GM10847 (cell line): ENCODE data around the gene CGB1.
"Not testable (repeated sequence)": the region's sequence is repeated elsewhere in the genome, so short reads cannot be mapped to it uniquely, and the experiment has no call there.

Experiments
- POLR2A ChIP-seq: IDR thresholded peaks from 2 replicates; pipeline ENCODE4 v1.6.1; 2011; ENCODE audit not compliant: insufficient read length; ENCODE audit errors: extremely low read depth

CGB1 gene

DNA sequence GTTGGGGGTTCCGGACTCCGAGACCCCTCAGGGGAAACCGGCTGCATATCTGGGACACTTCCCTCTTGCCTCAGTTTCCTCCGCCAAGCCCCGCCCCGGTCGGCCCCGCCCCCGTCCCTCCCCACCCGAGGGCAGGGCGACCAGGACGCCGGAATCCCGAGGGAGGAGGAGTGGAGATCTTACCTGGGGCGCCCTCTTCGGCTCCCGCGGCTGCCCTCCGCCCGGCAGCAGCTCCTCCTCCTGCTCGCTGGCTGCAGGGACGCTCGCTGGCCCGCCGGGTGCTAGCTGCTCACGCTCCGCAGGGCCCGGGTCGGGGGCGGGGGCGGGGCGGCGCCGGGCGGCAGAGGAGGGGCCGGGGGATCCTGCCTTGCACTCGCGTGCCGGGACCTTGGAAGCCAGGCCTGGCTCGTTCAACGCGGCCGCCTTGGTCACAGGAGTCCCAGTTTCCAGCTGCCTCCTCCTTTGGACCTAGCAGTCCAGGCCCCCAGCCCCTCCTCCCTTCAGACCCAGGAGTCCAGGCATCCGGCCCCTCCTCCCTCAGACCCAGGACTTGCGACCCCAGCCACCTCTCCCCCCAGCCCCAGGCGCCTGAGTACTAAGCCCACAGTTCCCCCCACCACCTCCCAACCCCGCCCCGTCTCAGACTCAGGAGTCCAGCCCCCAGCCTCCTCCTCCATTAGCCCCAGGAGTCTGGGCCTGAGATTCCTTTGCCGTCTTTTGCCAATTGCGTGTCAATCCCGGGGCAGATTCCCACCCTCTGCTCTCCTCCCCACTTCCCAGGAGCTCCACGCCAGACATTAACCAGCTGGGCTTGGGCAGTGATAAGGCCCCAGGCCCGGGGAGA is 28.3 kb upstream of the CGB1 start, which contains the start of gene NTF4:
TSS of gene NTF4 (minus strand) at position 51 of the 844 bp plus-strand sequence. CDS start 2,821 bp downstream, outside the sequence.
- no peak for TF ChIP-seq POLR2A

DNA sequence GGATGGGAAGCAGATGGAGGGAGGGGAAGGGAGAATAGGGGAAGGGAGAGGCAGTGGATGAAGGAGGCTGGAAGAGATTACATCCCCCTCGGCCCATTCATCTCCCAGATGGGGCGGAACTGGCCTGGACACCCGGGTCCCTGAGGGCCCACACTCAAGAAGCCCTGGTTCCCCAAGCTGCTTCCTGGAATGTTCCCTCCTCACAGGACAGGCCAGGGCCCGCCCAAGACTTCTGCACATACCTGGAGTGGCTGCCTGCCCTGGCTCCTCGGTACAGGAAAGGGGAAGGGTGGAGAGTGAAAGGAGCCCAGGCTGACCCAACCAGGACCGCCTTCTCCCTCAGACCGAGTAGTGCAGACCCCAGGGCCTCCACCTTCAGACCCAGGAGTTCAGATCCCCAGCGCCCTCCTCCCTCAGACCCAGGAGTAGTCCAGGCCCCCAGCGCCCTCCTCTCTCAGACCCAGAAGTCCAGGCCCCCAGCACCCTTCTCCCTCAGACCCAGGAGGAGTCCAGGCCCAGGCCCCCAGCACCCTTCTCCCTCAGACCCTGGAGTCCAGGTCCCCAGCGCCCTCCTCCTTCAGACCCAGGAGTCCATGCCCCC is 27.4 kb upstream of the CGB1 start:
- no peak for TF ChIP-seq POLR2A

DNA sequence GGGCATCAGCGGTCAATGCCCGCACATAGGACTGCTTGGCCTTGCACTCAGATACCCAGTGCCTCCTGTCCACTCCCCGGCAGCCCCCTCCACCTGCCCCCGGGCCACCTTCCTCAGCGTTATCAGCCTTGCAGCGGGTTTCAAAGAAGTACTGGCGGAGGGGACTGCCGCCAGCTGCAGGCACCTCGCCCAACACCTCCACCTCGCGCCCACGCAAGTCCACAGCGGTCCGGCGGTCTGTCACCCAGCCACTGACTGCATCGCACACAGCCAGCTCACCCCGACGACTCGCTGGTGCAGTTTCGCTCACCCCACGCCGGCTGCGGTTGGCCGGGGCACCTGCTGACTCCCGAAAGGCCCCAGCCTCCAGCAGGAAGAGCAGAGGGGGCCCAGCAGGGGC is 24.8 kb upstream of the CGB1 start:
- no peak for TF ChIP-seq POLR2A

DNA sequence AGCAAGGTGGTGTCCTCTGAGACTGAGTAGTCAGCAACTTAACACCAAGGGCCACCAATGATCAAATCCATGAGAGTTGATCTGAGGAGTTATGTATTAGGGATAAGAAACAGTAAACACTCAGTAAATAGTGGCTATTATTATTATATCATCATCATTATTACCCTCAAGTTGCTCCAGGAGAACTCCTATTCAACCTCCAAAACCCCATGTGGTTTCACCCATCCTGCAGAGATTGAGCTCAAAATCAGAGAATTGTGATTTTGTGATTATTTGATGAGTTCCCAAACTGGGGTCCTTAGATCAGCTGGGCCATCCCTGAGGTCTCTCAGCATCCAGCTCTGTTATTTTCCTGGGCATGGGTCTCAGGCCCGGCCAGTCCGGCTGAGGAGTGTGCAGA is 24.3 kb upstream of the CGB1 start:
- no peak for TF ChIP-seq POLR2A

DNA sequence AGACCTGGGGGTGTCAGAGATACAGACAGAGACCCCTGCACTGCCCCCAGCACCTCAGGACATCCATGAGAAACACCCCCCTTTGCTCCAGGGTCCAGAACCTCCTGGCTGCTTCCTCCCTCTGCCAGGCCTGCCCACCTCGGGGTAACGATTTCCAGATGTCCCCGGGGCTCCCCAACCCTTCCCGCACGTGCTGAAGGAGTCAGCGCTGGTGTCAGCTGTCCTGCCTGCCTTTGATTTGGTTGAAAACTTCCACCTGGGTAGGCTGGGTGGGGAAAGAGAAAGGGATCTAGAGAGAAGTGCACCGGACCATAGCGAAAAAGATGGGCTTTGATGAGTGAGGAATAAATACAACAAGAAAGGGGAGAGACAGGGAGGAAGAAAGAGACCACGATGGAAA is 22.4 kb upstream of the CGB1 start:
- no peak for TF ChIP-seq POLR2A

DNA sequence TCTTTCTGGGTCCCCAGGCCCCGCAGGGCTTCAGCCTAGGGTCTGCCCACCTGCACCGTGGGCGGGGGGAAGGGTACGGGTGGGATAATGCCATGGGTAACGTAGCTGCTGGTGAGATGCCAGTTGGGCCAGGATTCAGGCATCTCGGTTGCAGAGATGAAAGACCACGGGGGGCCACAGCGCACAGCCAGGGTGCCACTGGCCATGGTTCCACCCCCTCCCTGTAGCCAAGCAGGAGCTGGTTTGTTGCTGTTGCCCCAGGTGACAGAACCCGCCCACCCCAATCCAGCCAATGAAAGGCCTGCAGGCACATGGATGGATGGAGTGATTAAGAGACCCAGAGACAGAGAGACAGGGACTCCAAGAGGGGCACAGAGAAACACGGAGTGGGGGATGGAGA is 21.9 kb upstream of the CGB1 start:
- TF ChIP-seq POLR2A: no peak

DNA sequence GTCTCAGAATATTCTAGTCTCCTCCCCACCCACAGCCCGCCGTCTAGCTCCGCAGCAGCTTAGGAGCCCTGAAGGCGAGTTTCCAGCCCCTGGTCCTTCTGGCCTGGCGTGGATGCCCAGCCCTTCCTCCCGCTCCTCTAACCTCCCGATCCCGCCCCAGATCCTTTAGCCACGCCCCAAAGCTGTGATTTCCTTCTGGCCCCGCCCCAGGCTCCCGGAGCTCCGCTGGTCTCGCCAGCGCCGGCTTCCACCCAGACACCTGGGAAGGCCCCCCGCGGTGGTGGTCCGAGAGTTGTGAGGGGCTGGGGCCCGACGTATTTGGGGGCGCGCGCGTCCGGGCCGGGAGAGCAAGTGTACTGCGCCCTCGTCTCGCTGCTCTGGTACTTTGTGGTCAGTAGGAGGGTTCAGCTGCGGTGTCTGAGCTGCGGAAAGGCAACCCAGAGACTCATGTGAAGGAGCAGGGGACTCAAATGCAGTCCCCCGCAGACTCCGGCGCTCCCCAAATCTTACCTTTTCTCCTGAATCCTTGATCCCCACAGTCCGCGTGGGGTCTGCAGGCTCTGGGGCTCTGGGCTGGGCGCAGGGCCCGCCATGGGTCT is 21.0 kb upstream of the CGB1 start, which contains the start of gene CGB7:
TSS of gene CGB7 (minus strand) at position 114 of the 599 bp plus-strand sequence. CDS start 2,374 bp downstream, outside the sequence.
- no peak for TF ChIP-seq POLR2A

DNA sequence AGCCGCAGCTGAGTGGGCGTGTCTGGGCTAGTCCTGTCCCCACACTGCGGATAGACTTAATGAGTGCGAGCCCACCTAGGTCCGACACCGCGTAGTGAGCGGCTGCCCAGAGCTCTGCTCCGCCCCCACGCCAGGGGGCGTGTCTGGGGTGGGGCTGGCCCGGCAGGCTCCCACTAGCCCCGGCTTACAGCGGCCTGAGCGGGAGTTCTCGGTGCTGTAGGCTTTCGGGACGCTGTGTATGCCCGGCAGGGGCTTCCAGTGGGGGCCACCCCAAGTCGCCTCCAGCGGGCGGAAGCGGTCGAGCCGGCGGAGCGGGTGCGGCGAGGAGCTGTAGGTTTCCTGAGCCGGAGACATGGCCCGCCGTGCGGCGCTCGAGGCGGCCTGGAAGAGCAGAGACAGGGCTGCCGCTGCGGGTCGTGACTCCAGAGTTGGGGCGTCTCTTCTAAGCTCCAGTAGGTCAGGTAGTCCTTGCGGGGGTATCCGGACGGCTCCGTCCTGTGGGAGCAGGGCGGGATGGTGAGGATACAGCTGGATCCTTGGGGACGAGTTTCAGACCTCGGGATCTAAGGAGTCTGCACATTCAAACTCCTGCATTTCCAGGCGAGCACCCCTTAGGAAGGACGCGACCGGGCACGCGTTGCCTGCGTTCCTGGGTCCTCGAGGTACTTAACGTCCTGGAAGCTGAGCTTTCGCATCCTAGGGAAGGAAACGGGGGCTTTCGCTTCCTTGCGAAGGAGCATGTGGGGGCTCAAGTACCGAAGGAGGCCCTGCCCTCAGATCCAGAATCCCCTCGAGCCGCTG is 19.6 kb upstream of the CGB1 start:
- TF ChIP-seq POLR2A: no peak

DNA sequence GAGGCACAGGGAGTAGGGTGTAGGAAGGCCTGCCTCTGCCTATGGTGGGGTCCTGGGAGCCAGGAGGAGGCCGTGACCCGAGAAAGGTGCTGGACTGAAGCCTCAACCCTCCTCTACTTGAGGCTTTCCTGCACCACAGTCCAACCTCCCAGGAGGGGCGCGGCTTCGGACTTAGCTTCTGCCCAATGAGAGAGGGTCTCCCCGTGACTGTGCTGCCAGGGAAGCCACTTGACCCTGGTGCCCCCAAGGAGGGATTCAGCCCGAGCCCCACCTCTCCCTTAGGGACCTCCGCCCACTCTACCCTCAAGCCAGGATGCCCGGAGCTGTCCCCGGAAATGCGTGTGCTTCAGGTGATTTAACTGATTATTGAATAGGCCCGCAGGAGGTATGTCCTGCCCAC is 12.3 kb upstream of the CGB1 start, which contains the start of gene CGB8:
TSS of gene CGB8 (minus strand) at position 101 of the 400 bp plus-strand sequence. CDS start 372 bp downstream, outside the sequence.
- not testable (repeated sequence) for TF ChIP-seq POLR2A

DNA sequence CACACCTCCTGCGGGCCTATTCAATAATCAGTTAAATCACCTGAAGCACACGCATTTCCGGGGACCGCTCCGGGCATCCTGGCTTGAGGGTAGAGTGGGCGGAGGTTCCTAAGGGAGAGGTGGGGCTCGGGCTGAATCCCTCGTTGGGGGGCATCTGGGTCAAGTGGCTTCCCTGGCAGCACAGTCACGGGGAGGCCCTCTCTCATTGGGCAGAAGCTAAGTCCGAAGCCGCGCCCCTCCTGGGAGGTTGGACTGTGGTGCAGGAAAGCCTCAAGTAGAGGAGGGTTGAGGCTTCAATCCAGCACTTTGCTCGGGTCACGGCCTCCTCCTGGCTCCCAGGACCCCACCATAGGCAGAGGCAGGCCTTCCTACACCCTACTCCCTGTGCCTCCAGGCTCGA is 6.9 kb upstream of the CGB1 start, which contains the start of gene CGB5:
TSS of gene CGB5 (plus strand) at position 301 of the 400 bp plus-strand sequence. CDS start 362 bp downstream, outside the sequence.
- not testable (repeated sequence) for TF ChIP-seq POLR2A

DNA sequence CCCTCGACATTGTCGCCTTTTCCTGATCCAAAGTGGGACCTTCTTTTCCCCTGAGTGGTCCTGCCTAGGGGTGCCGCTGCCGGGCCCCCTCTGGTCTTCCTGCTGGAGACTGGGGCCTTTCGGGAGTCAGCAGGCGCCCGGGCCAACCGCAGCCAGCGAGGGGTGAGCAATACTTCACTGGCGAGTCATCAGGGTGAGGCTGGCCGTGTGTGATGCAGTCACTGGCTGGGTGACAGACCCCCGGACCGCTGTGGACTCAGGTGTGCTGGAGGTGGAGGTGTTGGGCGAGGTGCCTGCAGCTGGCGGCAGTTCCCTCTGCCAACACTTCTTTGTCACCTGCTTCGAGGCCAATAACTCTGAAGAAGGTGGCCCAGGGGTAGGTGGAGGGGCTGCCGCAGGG is 5.5 kb upstream of the CGB1 start:
- no peak for TF ChIP-seq POLR2A

DNA sequence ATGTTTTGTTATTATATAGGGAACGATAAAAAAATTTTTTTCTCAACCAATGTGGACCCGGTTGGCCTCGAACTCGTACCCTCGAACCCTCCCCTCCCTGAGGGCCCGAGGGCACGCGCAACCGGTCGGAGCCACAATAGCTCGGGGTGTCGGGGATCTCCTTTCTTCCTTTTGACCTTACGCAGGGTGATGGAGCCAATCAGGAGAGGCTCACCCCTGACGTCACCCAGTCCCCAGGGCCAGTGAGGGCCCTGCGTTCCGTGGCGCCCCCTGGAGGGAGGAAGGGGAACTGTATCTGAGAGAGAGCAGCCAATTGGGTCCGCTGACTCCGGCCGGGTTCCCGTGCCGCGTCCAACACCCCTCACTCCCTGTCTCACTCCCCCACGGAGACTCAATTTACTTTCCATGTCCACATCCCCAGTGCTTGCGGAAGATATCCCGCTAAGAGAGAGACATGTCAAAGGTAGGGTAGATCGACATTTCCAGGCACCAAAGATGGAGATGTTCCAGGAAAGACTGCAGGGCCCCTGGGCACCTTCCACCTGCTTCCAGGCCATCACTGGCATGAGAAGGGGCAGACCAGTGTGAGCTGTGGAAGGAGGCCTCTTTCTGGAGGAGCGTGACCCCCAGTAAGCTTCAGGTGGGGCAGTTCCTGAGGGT is 4.9 kb downstream of the CGB1 start, which contains the start of gene CGB2:
TSS of gene CGB2 (plus strand) at position 249 of the 660 bp plus-strand sequence. CDS start at position 455, 206 bp downstream.
- TF ChIP-seq POLR2A: not testable (repeated sequence)

DNA sequence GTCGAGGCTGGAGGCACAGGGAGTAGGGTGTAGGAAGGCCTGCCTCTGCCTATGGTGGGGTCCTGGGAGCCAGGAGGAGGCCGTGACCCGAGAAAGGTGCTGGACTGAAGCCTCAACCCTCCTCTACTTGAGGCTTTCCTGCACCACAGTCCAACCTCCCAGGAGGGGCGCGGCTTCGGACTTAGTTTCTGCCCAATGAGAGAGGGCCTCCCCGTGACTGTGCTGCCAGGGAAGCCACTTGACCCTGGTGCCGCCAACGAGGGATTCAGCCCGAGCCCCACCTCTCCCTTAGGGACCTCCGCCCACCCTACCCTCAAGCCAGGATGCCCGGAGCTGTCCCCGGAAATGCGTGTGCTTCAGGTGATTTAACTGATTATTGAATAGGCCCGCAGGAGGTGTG is 12.5 kb downstream of the CGB1 start, which contains the start of gene CGB3:
TSS of gene CGB3 (minus strand) at position 101 of the 400 bp plus-strand sequence. CDS start 362 bp downstream, outside the sequence.
- TF ChIP-seq POLR2A: not testable (repeated sequence)

DNA sequence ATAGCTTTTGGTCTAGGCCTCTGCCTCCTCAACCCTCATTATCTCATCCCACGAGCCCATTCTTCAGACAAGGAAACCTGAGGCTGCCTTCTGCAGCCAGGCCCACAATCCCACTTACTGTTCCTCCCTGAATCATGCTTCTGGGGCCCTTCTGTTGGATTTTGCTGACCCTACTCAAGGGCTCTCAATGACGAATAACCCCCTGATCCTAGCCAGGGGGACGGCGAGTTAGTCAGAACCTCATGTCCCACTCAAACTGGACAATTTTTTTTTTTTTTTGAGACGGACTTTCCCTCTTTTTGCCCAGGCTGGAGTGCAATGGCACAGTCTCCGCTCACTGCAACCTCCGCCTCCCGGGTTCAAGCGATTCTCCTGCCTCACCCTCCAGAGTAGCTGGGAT is 14.6 kb downstream of the CGB1 start:
- no peak for TF ChIP-seq POLR2A
